HG03342 (cell line): Measurements from ENCODE around the gene DRC7.
A peak's percentile ranks its signal among the peaks of the same experiment; 100 is the strongest.

ENCODE experiments used
- ATAC-seq: cut with Tn5 transposase; IDR thresholded peaks from one replicate; pipeline ENCODE4 v1.9.1; 2021; ENCODE audit warnings: mild to moderate bottlenecking, moderate library complexity; ENCODE audit not compliant: unreplicated experiment

DRC7 gene

DNA sequence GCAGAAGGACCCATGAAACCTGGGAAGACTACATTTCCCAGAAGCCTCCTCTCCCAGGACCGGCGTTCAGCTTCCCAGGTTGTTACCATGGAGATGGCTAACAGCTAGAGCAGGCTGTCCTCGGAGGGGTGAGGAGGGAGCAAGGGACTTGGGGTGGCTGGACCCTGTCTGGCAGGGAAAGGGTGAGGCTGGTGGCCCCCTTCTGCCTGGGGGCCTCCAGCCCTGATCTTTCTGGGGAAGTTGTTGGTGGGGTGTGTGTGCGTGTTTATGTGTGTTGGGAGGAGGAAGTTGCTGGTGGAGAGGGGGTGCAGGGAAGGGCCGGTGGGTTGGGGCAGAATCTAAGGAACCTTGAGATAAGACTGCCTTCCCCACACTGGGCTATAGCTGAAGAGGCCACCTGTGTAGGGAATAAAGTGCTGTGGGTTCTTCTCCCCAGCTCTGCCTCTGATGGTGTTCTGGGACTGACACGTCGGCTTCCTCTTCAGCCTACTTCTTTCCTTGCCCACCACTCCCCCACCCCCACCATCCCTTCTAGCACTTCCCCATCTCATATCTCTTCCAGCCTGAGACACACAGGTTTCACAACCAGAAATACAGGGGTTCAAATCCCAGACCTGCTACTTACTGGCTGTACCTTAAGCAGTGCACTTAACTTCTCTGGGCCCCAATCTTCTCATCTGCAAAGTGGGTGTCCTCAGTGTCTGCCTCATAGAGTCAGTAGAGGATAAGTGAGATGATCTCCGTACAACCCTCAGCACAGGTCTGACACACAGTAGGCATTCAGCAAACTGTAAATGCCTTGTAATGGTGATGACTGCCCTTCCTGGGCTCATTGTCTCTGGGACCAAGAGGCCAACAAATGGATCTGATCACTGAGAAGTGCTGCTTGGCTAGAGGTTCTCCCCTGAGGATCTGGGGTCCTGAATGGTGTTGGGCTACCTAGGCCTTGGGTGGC lies at the start of gene DRC7:
TSS of gene DRC7 (plus strand) at position 82 of the 955 bp plus-strand sequence. CDS start 3,144 bp downstream, outside the sequence.
- peak; percentile 52 for ATAC-seq

GRCh38 chr16:57645169-57645568 lies 49.4 kb upstream of the DRC7 start:
- ATAC-seq = no peak

DNA sequence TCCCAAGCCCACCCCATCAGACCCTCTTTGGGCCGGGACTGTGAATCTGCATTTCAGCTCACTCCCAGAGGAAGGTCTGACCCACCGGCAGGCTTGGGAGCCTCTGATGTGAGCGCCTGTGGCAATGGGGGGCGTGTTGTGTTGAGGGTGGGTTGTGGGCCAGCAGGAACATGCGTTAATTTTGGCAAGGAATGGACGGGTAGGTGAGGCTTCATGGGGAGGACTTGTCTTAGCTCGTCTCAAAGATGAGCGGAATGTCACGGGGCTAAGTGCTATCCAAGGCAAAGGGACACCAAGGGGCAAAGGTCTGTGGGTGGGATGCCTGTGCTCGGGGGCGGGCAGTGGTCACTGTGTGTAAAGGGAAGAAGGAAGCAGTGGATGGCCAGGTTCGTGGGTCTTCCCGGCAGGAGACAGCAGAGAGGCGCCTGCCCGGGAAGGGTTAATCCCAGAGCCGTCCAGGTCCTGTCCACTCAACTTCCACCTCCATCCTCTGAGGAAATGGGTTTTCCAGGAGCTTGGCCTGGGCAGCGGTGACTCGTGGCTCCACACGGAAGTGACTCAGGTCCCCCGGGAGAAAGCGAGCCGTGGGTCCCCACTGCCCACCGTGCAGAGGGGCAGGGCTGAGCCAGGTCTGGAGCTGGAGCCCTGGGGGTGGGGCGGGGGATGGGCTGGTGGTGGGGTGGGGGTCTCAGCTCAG lies 48.8 kb upstream of the DRC7 start:
- ATAC-seq = no peak

- ATAC-seq = no peak
These were observed 48.1 kb upstream of the DRC7 start for GRCh38 chr16:57646388-57647039.

DNA sequence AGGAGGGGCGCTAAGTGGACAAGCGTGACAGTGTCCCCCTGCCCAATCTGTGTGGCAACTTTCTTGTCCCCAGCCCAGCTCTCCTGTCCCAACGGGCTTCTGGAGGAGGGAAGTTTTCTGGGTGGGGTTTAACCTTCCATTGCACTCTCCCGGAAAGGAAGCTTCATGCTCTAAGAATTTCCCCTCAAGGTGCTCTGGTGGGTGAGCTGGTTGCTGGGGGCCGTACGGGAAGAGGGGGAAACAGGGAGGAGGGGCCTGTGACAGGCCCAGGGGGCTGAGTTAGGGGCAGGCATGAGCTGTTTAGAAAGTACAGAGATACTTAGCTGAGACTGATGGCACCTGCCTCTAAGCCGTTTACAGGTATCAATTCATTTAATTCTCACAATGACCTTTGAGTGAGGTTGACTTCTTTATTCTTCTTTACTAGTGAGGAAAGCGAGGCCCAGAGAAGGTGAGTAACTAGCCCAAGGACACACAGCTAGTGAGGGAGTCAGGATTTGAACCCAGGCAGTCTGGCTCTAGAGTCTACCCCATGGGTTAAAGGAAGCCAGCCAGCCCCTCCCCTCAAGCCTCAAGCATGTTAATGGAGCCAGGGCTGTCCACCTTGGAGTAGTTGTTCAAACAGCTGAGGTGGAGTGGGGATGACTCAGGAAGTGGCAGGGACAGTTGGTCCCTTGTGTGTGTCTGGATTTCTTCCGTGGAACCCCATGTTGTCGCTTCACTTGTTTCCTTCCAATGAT lies 47.3 kb upstream of the DRC7 start:
- ATAC-seq = no peak

GRCh38 chr16:57648125-57648524 lies 46.5 kb upstream of the DRC7 start:
- ATAC-seq = no peak

GRCh38 chr16:57648581-57649442 lies 45.8 kb upstream of the DRC7 start:
- peak; percentile 73 for ATAC-seq

- no peak for ATAC-seq
These were observed 45.2 kb upstream of the DRC7 start for GRCh38 chr16:57649443-57649751.

GRCh38 chr16:57649846-57650245 lies 44.8 kb upstream of the DRC7 start:
- no peak for ATAC-seq

- no peak for ATAC-seq
These were observed 43.0 kb upstream of the DRC7 start for GRCh38 chr16:57651344-57652333.

DNA sequence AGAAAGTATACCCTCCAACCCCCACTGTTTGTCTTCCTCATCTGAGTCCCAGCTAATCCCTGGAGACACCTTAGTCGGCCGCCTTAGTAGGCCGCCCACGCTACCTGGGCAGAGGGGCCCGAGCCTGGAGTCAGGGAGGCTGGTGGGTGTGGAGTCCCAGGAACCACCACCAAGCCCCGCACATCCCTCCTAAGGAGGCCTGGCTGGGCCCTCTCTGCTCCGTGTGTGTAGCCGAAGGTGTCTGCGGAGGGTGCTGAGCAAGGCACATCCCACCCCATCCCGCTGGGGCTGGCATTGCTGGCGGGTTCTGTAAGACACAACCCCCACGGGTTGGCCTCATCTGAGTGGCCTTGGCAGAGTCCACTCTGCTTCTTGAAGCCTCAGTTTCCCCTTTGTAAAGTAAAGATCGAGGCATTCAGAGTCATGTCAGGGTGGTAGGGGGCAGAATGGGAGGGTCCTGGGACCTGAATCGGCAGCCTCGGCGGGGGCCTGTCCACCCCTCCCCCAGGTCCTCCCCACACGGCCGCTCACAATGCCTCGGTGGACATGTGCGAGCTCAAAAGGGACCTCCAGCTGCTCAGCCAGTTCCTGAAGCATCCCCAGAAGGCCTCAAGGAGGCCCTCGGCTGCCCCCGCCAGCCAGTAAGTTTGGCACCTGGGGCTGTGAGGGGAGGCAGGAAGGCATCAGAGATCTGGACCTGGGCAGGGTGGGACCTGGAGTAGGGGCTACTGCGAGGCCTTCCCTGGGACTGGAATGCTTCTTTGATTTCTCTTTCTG lies 41.7 kb upstream of the DRC7 start:
- ATAC-seq = no peak

DNA sequence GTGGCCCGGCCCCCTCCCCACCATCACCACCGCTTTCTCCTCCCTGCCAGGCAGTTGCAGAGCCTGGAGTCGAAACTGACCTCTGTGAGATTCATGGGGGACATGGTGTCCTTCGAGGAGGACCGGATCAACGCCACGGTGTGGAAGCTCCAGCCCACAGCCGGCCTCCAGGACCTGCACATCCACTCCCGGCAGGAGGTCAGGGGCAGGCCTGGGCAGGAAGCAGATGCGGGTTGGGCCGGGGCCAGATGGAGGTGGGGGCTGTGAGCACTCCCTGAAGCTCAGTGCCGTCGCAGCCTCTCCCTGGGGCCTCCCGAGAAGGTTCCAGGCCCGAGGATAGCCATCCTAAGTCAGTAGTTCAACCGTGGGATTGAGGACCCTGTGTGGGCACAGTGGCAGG lies 40.7 kb upstream of the DRC7 start:
- no peak for ATAC-seq

GRCh38 chr16:57656342-57656955 lies 38.2 kb upstream of the DRC7 start:
- no peak for ATAC-seq

DNA sequence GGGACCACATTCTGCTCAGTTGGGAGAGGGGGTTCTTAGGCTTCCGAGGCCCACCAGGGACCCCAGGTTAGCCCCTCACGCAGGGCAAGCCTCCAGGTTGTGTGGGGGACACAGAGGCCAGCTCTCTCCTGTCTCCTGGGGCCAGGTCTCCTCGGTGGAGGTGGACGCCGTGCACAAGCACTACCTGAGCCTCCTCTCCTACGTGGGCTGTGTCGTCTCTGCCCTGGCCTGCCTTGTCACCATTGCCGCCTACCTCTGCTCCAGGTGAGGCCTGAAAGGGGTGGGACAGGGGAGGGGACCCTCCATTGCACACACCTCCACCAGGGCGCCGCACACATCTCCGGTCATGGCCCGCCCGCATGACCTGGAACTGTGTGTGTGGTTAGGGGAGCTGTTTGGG lies 37.4 kb upstream of the DRC7 start:
- no peak for ATAC-seq

GRCh38 chr16:57658130-57658877 lies 36.3 kb upstream of the DRC7 start:
- ATAC-seq = no peak

DNA sequence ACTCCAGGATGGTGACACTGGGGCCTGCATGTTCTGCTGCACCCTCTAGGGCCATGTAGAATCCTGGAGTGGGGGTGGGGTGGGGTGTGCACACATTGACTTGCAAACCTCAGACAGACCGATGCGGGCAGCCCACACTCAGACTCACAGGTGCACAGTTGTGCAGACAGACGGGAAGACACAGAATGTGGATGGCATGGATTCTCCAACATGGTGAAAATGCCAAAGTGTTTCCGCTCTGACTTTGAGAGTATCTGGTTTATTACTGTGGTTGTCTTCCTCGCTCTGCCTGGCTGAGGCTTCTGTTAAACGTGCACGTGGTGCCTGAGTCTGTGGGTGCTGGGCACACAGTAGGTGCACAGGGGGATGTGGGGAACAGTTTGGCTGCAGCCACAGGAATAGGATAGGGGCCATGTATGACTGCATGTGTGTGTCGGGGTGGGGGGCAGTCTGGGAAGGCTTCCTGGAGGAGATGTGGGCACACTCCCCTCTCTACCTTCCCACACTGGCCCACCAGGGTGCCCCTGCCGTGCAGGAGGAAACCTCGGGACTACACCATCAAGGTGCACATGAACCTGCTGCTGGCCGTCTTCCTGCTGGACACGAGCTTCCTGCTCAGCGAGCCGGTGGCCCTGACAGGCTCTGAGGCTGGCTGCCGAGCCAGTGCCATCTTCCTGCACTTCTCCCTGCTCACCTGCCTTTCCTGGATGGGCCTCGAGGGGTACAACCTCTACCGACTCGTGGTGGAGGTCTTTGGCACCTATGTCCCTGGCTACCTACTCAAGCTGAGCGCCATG lies 35.5 kb upstream of the DRC7 start:
- no peak for ATAC-seq
